Measurements from ENCODE around the gene ZBTB4.

- TF ChIP-seq CTCF (IDR thresholded peaks at IDR 0.05; ENCODE audit: insufficient read depth, low read length) (no peak), POLR2AphosphoS5 (IDR thresholded peaks at IDR 0.05; ENCODE audit: low read depth) (no peak), REST (IDR thresholded peaks at IDR 0.05; ENCODE audit: insufficient replicate concordance, low read depth) (no peak), GABPA (IDR thresholded peaks at IDR 0.05; ENCODE audit: low read depth) (no peak), SPI1 (IDR thresholded peaks at IDR 0.05; ENCODE audit: borderline replicate concordance, low read depth) (no peak)
Observed at GRCh38 chr17:7502987-7503386, 23.6 kb upstream of the ZBTB4 start.

Measured in HL-60 (cell line).